Measurements from ENCODE around the gene PRKCH.
A peak's percentile ranks its signal among the peaks of the same experiment; 100 is the strongest.

Gene PRKCH

GRCh38 chr14:61343471-61343870 lies 22.1 kb downstream of the PRKCH start:
- ATAC-seq (ENCODE audit: insufficient read depth, low read depth) (no peak), DNase-seq (no peak)
- Histone ChIP-seq H3K9me3 (ENCODE audit: insufficient read depth, low read length, severe bottlenecking) (no peaks in the 10 kb centered on the region), H3K79me2 (ENCODE audit: insufficient read depth, low read length) (peaks cover 96% of the 10 kb centered on the region), H3K9ac (ENCODE audit: low read depth, low read length) (no peak overlapping the region), H4K20me1 (ENCODE audit: insufficient read depth, low read length) (peaks cover 36% of the 10 kb centered on the region), H2AFZ (ENCODE audit: low read depth, low read length) (no peak overlapping the region), H3K36me3 (ENCODE audit: insufficient read depth, low read length) (peaks cover 13% of the 10 kb centered on the region), H3K4me3 (ENCODE audit: low read depth in 1 of 2, low read length in 2 of 2) (no peak overlapping the region), H3K27me3 (ENCODE audit: insufficient read depth, low read length, poor library complexity) (no peaks in the 10 kb centered on the region), H3K4me2 (ENCODE audit: insufficient read depth, low read length) (0 out of 2 replicates have a peak overlapping the region, but pooled peaks have one; percentile 60), H3K4me1 (ENCODE audit: insufficient read depth, low read length) (peaks cover 75% of the 10 kb centered on the region), H3K27ac (ENCODE audit: low read length) (peak overlapping the region; percentile 99)
- TF ChIP-seq CTCF (IDR thresholded peaks at IDR 0.05; ENCODE audit: borderline replicate concordance, extremely low read depth, low read length, poor library complexity, severe bottlenecking), result no peak

- Histone ChIP-seq H3K79me2 (ENCODE audit: insufficient read depth, low read length) (peaks cover 96% of the 10 kb centered on the region), H3K4me3 (ENCODE audit: low read depth in 1 of 2, low read length in 2 of 2) (no peak overlapping the region), H3K27ac (ENCODE audit: low read length) (peak overlapping the region; percentile 99), H3K27me3 (ENCODE audit: insufficient read depth, low read length, poor library complexity) (no peaks in the 10 kb centered on the region), H4K20me1 (ENCODE audit: insufficient read depth, low read length) (peaks cover 40% of the 10 kb centered on the region), H2AFZ (ENCODE audit: low read depth, low read length) (no peak overlapping the region), H3K4me2 (ENCODE audit: insufficient read depth, low read length) (no peak overlapping the region; the same call in 1 of the 2 replicates), H3K9me3 (ENCODE audit: insufficient read depth, low read length, severe bottlenecking) (no peaks in the 10 kb centered on the region), H3K4me1 (ENCODE audit: insufficient read depth, low read length) (peaks cover 70% of the 10 kb centered on the region), H3K36me3 (ENCODE audit: insufficient read depth, low read length) (peaks cover 13% of the 10 kb centered on the region), H3K9ac (ENCODE audit: low read depth, low read length) (no peak overlapping the region)
- no peak for DNase-seq
- no peak for ATAC-seq (ENCODE audit: insufficient read depth, low read depth)
- no peak for TF ChIP-seq CTCF (IDR thresholded peaks at IDR 0.05; ENCODE audit: borderline replicate concordance, extremely low read depth, low read length, poor library complexity, severe bottlenecking)
- TF ChIP-seq EZH2 (IDR thresholded peaks at IDR 0.05; ENCODE audit: borderline replicate concordance, low read depth, low read length, severe bottlenecking), result no peak
These were observed 22.6 kb downstream of the PRKCH start for GRCh38 chr14:61343991-61344405.

DNA sequence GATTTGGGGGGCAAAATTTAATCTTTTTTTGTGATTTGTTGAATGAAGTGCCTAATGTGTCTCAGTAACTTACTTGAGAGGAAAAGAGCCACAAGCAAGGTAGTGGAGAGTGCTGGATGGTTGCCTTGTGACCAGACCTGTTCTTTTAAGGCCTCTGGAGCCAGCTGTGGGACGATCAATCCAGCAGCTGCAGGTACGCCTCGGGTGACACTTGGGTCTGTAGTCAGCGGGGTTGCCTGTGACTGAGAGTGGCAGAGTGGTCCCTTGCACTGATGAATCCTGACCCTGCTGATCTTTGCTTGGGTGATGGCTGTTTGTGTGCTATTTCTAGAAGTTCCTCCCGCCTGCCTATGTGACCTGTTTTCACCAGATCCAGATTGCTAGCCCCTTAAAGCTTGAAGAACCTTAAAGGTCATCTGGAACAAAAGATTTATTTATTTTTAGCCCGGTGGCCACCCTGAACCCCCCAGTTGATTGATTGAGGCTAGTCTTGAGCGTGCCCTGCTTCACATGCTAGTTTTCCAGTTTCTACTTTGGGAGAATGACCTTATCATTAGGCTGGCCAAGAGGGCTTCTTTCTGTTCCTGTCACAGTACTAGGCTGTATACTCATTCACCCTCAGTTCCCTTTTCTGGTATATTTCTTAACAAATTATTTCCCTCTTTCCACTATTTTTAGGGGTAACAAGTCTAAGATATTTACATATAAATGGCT lies 23.2 kb downstream of the PRKCH start:
- no peak for DNase-seq
- Histone ChIP-seq H3K79me2 (ENCODE audit: insufficient read depth, low read length) (peaks cover 98% of the 10 kb centered on the region), H3K4me2 (ENCODE audit: insufficient read depth, low read length) (no peak overlapping the region; the same call in 1 of the 2 replicates), H3K9me3 (ENCODE audit: insufficient read depth, low read length, severe bottlenecking) (no peaks in the 10 kb centered on the region), H2AFZ (ENCODE audit: low read depth, low read length) (no peak overlapping the region), H4K20me1 (ENCODE audit: insufficient read depth, low read length) (peaks cover 45% of the 10 kb centered on the region), H3K4me1 (ENCODE audit: insufficient read depth, low read length) (peaks cover 66% of the 10 kb centered on the region), H3K27ac (ENCODE audit: low read length) (peak overlapping the region; percentile 99), H3K27me3 (ENCODE audit: insufficient read depth, low read length, poor library complexity) (no peaks in the 10 kb centered on the region), H3K9ac (ENCODE audit: low read depth, low read length) (no peak overlapping the region), H3K36me3 (ENCODE audit: insufficient read depth, low read length) (peaks cover 13% of the 10 kb centered on the region), H3K4me3 (ENCODE audit: low read depth in 1 of 2, low read length in 2 of 2) (no peak overlapping the region)
- TF ChIP-seq EZH2 (IDR thresholded peaks at IDR 0.05; ENCODE audit: borderline replicate concordance, low read depth, low read length, severe bottlenecking) (no peak), CTCF (IDR thresholded peaks at IDR 0.05; ENCODE audit: borderline replicate concordance, extremely low read depth, low read length, poor library complexity, severe bottlenecking) (no peak)
- ATAC-seq (ENCODE audit: insufficient read depth, low read depth), result no peak
